Mononuclear cell (primary cell): Measurements from ENCODE around the gene VSX2. TPM values are rescaled to one million over a fixed set of nuclear protein-coding genes. Genes with fewer than 3 reads are reported as not detected.
"Not testable (repeated sequence)": the region's sequence is repeated elsewhere in the genome, so short reads cannot be mapped to it uniquely, and the experiment has no call there.

ENCODE experiments used
- H3K27me3 ChIP-seq: 2 replicates; pipeline ENCODE4 v1.6.0; 2011; ENCODE audit warnings: low read length, control low read depth; ENCODE audit not compliant: insufficient read depth
- H3K4me1 ChIP-seq: 2 replicates; pipeline ENCODE4 v1.5.1; 2011; ENCODE audit warnings: mild to moderate bottlenecking, low read length, control low read depth; ENCODE audit not compliant: insufficient read depth
- H3K4me3 ChIP-seq: 2 replicates; pipeline ENCODE4 v1.5.1; 2011; ENCODE audit warnings: mild to moderate bottlenecking, low read length, moderate library complexity
- H3K9me3 ChIP-seq: 2 replicates; pipeline ENCODE4 v1.5.1; 2011; ENCODE audit warnings: low read depth, mild to moderate bottlenecking, control low read depth, low read length
- total RNA-seq: library from RNA; depleted of rRNA; stranded (reverse); fragments of >200 nt; gene quantifications from one replicate; pipeline ENCODE4 v1.2.3, GENCODE V29; 2012

Gene VSX2
- total RNA-seq, 1 donor: not detected

DNA sequence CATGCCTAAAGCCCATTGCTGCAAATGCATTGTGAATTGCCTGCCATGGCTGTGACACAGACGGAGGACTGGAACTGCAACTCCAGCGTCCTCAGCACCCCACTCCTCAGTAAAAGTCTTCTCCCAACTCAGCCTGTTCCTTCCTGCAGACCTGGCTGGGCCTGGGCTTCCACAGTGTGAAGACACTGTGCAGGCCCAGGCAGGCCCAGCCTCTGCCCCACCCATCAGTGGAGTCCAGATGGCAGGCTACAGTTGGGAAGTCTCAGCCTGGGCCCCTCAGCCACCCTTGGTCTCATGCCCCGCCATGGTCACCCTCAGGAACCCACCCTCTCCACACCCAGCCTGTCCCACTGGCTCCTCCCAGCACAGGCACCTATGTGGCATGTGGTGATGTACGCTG is 22.0 kb downstream of the VSX2 start:
- Histone ChIP-seq H3K9me3 (no peaks in the 10 kb centered on the region), H3K4me3 (no peak overlapping the region), H3K27me3 (peaks cover 14% of the 10 kb centered on the region), H3K4me1 (peaks cover 11% of the 10 kb centered on the region)

DNA sequence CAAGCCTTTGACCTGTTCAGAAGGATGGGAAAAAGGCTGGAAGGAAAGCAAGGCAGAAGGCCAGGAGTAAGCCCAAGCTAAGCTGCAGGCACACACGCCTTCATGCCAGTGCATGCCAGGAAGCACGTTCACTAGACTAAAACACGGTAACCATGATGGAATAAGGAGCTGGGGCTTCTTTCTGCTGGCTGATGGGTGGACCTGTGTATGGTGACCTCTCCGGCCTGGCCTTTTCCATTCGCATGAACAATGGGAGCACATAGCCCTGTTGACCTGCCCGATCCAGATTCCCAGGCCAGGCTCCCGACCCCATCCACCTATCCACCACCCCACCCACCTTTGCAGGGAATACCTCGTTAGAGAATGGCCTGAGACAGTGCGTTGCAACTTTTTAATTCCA is 22.8 kb downstream of the VSX2 start:
- H3K4me1 ChIP-seq: peaks cover 8% of the 10 kb centered on the region
- H3K9me3 ChIP-seq: no peaks in the 10 kb centered on the region
- H3K27me3 ChIP-seq: peaks cover 14% of the 10 kb centered on the region
- H3K4me3 ChIP-seq: no peak overlapping the region

DNA sequence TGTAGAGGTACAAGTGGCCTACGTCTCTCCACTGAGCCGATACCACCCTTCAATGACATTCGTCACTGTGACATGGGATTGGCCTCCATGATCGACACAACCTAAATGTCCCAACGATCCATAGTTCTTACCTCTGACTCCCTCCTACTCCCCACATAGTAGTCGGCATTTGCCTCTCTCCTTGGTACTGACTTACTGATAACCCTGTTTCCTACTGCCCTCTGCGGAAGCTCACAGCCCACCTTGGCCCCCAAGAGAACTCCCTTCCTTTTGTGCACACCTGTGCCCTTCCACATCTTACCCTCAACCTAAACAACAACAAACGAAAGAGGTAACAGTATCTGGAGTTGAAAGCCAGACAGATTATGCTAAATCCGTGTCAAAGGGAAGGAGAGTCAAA is 23.9 kb downstream of the VSX2 start:
- Histone ChIP-seq H3K4me3 (no peak overlapping the region), H3K9me3 (no peaks in the 10 kb centered on the region), H3K4me1 (peaks cover 2% of the 10 kb centered on the region), H3K27me3 (peaks cover 12% of the 10 kb centered on the region)

DNA sequence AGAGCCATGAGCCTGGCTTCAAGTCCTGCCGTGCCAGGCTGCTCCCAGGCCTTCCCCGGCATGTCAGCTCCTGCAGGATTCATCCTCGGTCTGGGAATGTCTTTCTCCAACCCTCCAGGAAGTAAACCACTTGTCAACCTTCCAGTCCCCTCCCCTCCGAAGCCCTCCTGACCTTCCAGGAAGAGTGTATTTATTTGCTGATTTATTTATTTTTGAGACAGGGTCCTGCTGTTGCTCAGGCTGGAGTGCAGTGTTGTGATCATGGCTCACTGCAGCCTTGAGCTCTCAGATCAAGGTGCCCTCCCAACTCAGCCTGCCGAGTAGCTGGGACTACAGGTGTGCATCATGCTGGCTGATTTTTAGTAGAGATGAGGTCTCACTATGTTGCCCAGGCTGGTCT is 24.7 kb downstream of the VSX2 start:
- Histone ChIP-seq H3K9me3 (no peaks in the 10 kb centered on the region), H3K27me3 (peaks cover 5% of the 10 kb centered on the region), H3K4me1 (no peaks in the 10 kb centered on the region), H3K4me3 (no peak overlapping the region)

DNA sequence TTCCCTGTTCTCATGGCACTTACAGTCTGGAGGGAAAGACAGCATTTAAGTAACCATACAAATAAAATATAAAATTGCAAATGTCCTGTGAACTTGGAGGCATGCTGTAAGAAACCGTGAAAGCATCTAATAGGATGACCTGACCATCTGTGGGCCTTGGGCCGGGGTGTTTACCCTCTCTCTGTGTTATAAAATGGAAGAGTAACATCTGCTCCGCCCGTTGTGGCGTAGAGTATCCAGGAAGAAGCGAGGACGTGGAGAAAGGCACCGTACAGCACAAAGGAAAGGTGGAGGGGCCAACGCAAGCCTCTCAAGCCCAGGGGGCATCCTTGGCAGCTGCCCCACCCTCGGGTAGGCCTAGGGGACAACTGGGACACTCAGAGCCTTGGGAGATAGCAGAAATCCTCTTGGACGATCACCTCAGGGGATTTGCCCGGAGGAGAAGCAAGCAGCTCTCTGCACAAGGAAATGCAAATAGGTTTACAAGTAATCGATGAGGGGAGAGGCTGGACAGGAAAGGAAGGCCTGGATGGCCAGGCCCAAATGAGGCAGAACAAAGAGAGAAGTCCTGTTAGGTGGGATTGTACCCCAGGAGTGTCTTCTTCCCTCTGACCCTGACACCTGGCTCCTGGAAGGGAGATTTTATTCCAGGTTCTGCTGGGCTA is 26.2 kb downstream of the VSX2 start:
- Histone ChIP-seq H3K9me3 (no peaks in the 10 kb centered on the region), H3K4me3 (no peak overlapping the region), H3K4me1 (no peaks in the 10 kb centered on the region), H3K27me3 (no peaks in the 10 kb centered on the region)

DNA sequence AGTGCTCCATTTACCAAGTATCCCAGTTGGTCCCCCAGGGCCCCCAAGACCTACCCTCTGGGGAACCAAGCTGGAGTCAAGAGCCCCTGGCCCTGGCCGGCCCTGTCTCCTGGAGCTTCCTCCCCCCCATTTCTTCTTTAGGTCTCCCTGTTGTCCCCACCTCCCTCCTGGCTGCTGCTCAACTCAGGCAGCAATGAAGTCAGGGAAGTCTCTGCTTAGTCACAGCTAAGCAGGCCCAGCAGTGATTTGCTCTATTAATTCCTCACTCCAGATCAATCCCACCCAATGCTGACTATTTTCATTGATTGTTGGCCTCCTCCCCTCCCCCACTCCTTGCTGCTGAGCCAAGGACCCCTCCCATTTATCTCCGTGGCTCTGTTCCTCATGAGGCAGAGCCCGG is 28.3 kb downstream of the VSX2 start:
- Histone ChIP-seq H3K9me3 (no peaks in the 10 kb centered on the region), H3K4me3 (no peak overlapping the region), H3K27me3 (no peaks in the 10 kb centered on the region), H3K4me1 (no peaks in the 10 kb centered on the region)

DNA sequence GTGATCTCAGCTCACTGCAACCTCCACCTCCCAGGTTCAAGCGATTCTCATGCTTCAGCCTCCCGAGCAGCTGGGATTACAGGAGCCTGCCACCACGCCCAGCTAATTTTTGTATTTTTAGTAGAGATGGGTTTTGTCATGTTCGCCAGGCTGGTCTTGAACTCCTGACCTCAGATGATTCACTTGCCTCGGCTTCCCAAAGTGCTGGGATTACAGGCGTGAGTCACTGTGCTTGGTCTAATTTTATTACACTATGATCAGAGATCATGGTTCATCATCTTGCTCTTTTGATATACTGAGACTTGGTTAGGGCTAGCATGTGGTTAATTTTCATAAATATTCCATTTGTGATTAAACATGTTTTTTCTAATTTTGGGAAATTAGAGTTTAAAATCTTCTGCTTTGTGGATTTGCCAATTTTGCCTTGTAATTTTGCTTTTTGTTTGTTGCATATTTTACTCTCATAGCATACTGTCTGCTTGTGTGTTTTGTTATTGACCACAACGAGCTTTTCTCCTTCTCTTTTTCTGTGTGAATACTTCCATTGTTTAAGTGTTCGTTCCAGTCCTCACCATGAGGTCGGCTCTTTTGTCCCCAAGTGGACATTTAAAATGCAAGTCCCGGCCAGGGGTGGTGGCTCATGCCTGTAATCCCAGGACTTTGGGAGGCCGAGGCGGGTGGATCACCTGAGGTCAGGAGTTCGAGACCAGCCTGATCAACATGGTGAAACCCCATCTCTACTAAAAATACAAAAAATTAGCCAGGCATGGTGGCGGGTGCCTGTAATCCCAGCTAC is 31.3 kb downstream of the VSX2 start:
- H3K9me3 ChIP-seq, H3K4me3 ChIP-seq, H3K27me3 ChIP-seq, H3K4me1 ChIP-seq: not testable (repeated sequence)

DNA sequence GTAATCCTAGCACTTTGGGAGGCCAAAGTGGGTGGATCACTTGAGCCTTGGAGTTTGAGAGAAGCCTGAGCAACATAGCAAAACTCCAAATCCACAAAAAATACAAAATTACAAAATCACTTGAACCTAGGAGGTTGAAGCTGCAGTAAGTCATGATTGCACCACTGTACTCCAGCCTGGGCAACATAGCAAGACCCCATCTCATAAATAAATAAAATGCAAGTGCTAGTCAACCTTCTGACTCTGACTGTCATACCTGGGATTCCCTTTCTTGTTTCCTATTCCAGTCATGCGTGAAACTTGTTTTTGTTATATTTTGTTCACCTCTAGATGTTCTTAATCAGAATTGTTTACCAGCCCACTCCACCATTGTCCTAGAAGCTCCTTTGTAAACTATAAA is 32.1 kb downstream of the VSX2 start:
- Histone ChIP-seq H3K4me1 (no peaks in the 10 kb centered on the region), H3K4me3 (no peak overlapping the region), H3K27me3 (no peaks in the 10 kb centered on the region)

DNA sequence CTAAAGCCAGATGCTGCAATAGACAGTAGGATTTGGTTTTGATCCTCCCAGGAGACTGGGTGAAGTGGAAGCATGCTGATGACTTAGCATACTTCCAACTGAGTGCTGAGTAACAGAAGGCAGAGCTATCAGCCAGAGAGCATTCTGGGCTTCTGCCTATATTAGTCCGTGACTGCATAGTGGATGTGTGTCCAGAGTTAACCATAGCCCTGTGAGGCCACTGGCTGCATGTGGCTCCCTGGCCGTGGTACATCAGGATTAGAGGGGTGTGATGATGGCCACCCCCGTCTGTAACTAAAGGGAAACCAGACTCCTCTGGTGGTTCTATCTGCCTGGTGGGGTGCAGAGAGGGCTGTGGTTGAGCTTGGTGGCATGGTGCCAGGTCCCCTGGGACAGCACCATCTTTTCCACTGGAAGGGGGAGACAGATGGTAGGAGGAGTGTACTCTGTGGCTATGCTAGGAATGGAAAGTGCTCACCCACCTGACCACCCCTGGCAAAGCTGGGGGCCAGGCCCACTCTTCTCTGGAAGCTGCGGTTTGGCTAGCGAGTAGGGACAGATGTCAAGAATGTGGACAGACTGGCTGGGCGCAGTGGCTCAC is 36.1 kb downstream of the VSX2 start:
- H3K4me3 ChIP-seq: no peak overlapping the region
- H3K4me1 ChIP-seq: no peaks in the 10 kb centered on the region
- no peaks in the 10 kb centered on the region for H3K9me3 ChIP-seq
- no peaks in the 10 kb centered on the region for H3K27me3 ChIP-seq

More for the DNA sequence above, 32.1 kb downstream of the VSX2 start:
- no peaks in the 10 kb centered on the region for H3K9me3 ChIP-seq

DNA sequence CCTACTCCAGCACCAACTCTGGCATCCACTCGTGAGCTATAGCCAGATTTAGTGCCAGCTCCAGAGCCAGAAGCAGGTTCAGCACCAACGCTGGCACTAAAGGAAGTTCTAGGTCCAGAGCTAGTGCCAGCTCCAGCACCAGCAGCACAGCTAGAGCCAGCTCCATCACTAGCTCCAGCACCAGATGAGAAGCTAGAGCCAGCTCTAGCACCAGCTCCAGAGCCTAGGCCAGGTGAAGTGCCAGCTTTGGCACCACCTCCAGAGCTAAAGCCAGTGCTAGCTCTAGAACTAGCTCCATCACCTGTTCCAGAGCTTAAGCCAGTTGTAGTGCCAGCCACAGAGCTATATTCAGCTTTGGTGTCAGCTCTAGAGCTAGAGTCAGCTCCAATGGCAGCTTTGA is 38.8 kb downstream of the VSX2 start:
- Histone ChIP-seq H3K9me3 (no peaks in the 10 kb centered on the region), H3K4me1 (no peaks in the 10 kb centered on the region), H3K4me3 (no peak overlapping the region), H3K27me3 (no peaks in the 10 kb centered on the region)

DNA sequence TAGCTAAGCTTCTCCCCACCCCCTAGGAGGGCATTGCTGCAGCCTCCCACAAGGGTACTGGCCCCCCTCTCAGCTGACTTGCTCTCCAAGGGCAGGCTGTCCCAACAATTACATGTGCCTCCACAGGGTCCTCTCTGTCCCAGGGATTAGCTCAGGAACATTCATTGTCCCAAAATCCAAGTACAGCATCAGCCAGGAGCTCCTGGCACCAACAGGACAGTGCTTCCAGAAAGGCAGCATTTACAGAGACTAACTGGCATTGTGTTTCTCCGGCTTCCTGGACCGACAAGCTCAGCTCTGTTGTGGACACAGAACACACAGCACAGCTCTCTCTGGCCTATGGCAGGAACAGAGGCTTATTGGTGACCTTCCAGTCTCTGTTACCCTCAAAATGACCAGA is 41.8 kb downstream of the VSX2 start:
- Histone ChIP-seq H3K9me3 (no peaks in the 10 kb centered on the region), H3K4me3 (no peak overlapping the region), H3K4me1 (no peaks in the 10 kb centered on the region), H3K27me3 (no peaks in the 10 kb centered on the region)

DNA sequence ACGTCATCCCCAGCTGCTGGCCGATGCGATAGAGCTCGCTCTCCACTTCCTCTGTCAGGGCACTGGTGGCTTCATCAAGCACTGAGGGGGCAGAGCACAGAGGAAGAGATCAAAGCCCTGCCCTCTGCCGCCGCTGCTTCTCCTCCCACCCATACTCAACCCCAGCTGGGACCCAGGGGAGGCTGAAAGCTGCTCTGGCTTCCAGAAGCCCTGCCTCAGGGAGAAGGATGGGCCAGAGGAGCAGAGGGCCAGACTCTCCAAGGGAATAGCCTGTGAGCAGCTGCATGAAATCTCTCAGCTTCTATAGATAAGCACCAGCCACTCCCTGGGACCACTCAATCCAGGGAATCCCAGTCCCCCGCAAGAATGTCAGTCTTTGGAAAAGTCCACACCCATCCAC is 47.5 kb downstream of the VSX2 start:
- Histone ChIP-seq H3K27me3 (no peaks in the 10 kb centered on the region), H3K4me3 (no peak overlapping the region), H3K4me1 (no peaks in the 10 kb centered on the region), H3K9me3 (no peaks in the 10 kb centered on the region)

DNA sequence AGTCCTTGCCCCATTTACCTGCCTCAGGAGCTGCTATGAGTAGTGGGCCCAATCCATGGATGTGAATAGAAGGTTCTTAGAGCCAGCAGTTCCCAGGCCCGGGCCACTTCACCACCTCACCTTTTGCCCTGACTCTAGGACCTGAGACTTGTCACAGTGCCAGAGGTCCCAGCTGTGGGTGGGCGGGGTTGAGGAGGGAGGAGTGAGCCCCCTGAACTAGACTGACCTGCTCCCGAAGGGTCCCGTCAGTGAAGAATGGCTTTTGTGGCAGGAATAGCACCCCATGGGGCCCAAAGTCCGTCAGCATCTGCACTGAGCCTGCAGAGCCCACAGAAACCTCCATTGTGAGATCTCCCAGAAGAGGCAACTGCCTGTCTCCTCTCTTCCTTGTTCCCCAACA is 50.6 kb downstream of the VSX2 start:
- Histone ChIP-seq H3K4me3 (no peak overlapping the region), H3K9me3 (no peaks in the 10 kb centered on the region), H3K4me1 (no peaks in the 10 kb centered on the region), H3K27me3 (no peaks in the 10 kb centered on the region)

DNA sequence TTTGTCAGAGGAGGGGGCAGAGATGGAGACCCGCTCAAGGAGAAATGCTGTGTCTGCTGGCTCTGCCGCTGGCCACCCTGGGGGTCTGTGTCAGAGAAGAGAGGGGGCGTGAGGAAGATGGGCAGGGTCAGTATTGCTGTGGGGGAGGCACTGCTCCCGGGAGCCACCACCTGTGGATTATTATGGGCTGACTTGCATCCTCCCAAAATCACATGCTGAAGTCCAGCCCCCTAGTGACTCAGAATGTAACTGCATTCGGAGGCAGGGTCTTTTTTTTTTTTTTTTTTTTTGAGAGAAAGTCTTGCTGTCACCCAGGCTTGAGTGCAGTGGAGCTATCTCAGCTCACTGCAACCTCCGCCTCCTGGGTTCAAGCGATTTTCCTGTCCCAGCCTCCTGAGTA is 51.2 kb downstream of the VSX2 start:
- Histone ChIP-seq H3K4me3 (no peak overlapping the region), H3K9me3 (no peaks in the 10 kb centered on the region), H3K27me3 (no peaks in the 10 kb centered on the region), H3K4me1 (no peaks in the 10 kb centered on the region)

DNA sequence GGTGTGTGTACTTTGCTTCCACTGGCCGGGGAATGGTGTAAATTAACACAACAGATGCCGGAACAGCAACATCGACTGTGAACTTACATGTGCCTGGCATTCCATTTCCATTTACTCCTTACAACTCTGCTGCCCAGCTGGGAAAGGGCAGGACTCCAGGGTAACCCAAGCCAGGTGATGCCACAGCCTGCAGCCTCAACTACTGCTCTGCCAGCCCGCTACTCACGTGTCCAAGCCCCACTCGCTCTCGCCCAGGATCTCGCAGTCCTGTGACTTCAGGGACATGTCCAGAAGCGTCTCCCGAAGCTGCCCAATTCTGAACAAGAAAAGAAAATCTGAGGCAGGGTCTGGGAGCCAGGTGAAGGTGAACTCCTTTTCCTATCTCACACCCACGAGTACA is 52.8 kb downstream of the VSX2 start:
- Histone ChIP-seq H3K4me3 (no peak overlapping the region), H3K9me3 (no peaks in the 10 kb centered on the region), H3K27me3 (no peaks in the 10 kb centered on the region), H3K4me1 (no peaks in the 10 kb centered on the region)

DNA sequence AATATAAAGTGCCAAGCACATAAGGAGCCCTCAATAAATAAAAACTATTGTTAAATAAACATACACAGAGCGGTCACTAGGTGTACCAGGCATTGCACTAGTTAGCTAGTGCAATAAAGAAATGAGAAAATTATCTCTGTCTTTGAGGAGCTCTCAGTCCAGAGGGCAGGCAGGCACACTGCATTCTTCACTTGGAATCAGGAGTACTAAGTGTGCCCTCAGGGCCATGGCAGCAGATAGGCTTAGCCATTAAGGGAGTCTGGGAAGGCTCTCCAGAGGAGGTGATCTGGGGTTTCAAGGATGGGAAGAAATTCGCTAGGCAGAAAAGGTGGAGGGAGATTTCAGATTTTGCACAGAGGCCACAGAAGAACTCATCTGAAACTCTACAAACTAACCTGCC is 54.4 kb downstream of the VSX2 start:
- no peaks in the 10 kb centered on the region for H3K4me1 ChIP-seq

More for the DNA sequence above, 54.4 kb downstream of the VSX2 start:
- H3K9me3 ChIP-seq: no peaks in the 10 kb centered on the region
- H3K4me3 ChIP-seq: no peak overlapping the region
- no peaks in the 10 kb centered on the region for H3K27me3 ChIP-seq
